Fibroblast of the conjunctiva (primary cell): ENCODE data around the gene SLC35A5.

Experiments used
- DNase-seq: peaks from one replicate; pipeline ENCODE4 v3.0.0-alpha.2; 2010; ENCODE audit warnings: low read depth

SLC35A5 gene

GRCh38 chr3:112572701-112573100 lies 10.9 kb downstream of the SLC35A5 start:
- DNase-seq: no peak

GRCh38 chr3:112579232-112579631 lies 17.4 kb downstream of the SLC35A5 start:
- no peak for DNase-seq

- peak; percentile 56 for DNase-seq
These were observed 17.9 kb downstream of the SLC35A5 start for GRCh38 chr3:112579697-112580096.

GRCh38 chr3:112582244-112582874 lies 20.5 kb downstream of the SLC35A5 start:
- DNase-seq: peak; percentile 83

- DNase-seq: no peak
These were observed 21.3 kb downstream of the SLC35A5 start for GRCh38 chr3:112583105-112583504.

- no peak for DNase-seq
These were observed 23.9 kb downstream of the SLC35A5 start for GRCh38 chr3:112585782-112586181.

GRCh38 chr3:112587336-112587735 lies 25.5 kb downstream of the SLC35A5 start:
- DNase-seq: no peak

- no peak for DNase-seq
These were observed 31.4 kb downstream of the SLC35A5 start for GRCh38 chr3:112593258-112593657.

- DNase-seq: no peak
These were observed 33.0 kb downstream of the SLC35A5 start for GRCh38 chr3:112594856-112595255.

- DNase-seq: no peak
These were observed 36.1 kb downstream of the SLC35A5 start for GRCh38 chr3:112597945-112598344.

- no peak for DNase-seq
These were observed 36.9 kb downstream of the SLC35A5 start for GRCh38 chr3:112598731-112599130.

- no peak for DNase-seq
These were observed 40.5 kb downstream of the SLC35A5 start for GRCh38 chr3:112602217-112602838.

GRCh38 chr3:112604536-112604935 lies 42.7 kb downstream of the SLC35A5 start:
- DNase-seq: peak; percentile 85

GRCh38 chr3:112605285-112605684 lies 43.4 kb downstream of the SLC35A5 start:
- DNase-seq: peak; percentile 97

- no peak for DNase-seq
These were observed 44.3 kb downstream of the SLC35A5 start for GRCh38 chr3:112606098-112606497.

- DNase-seq: no peak
These were observed 46.0 kb downstream of the SLC35A5 start for GRCh38 chr3:112607863-112608262.

- no peak for DNase-seq
These were observed 48.3 kb downstream of the SLC35A5 start for GRCh38 chr3:112610121-112610520.

- DNase-seq: no peak
These were observed 50.1 kb downstream of the SLC35A5 start for GRCh38 chr3:112611752-112612515.

GRCh38 chr3:112615989-112616731 lies 54.3 kb downstream of the SLC35A5 start:
- no peak for DNase-seq

GRCh38 chr3:112617285-112617684 lies 55.4 kb downstream of the SLC35A5 start:
- no peak for DNase-seq

GRCh38 chr3:112619295-112619694 lies 57.5 kb downstream of the SLC35A5 start:
- no peak for DNase-seq

GRCh38 chr3:112623213-112623612 lies 61.4 kb downstream of the SLC35A5 start:
- no peak for DNase-seq

- DNase-seq: no peak
These were observed 61.9 kb downstream of the SLC35A5 start for GRCh38 chr3:112623717-112624116.
